Psoas muscle (tissue), 8 donors: Measurements from ENCODE around the gene ELK4. TPM values are rescaled to one million over a fixed set of nuclear protein-coding genes. Genes with fewer than 3 reads are reported as not detected.
"Not testable (repeated sequence)": the region's sequence is repeated elsewhere in the genome, so short reads cannot be mapped to it uniquely, and the experiment has no call there.

Experiments used
- ATAC-seq, 4 donors: fragments of 200-7000 bp; cut with Tn5 transposase; one replicate each; pipeline ENCODE4 v1.9.1; 2020; ENCODE audit warnings: moderate library complexity in 3 of 4, mild to moderate bottlenecking in 2 of 4
- DNase-seq, 2 donors: peaks; one replicate each; pipeline ENCODE4 v3.0.0-alpha.2; 2020
- H3K27ac ChIP-seq: fragments of 200-600 bp; one replicate; pipeline ENCODE4 v1.8.0; 2022
- H3K27me3 ChIP-seq, 3 donors: fragments of 200-600 bp in 1 of 3; one replicate each; pipeline versions ENCODE4 v1.6.1 to v1.8.0; 2013 to 2022; ENCODE audit warnings: low read length in 2 of 3, mild to moderate bottlenecking in 2 of 3, moderate library complexity in 1 of 3; ENCODE audit not compliant: insufficient read depth in 3 of 3
- H3K36me3 ChIP-seq, 2 donors: fragments of 200-600 bp in 1 of 2; one replicate each; pipeline versions ENCODE4 v1.6.1 to v1.8.0; 2013 to 2022; ENCODE audit warnings: low read depth in 1 of 2, mild to moderate bottlenecking in 1 of 2, moderate library complexity in 1 of 2; ENCODE audit not compliant: insufficient read depth in 1 of 2
- H3K4me1 ChIP-seq: fragments of 200-600 bp; one replicate; pipeline ENCODE4 v1.8.0; 2022
- H3K4me3 ChIP-seq: fragments of 200-600 bp; one replicate; pipeline ENCODE4 v1.8.0; 2022; ENCODE audit warnings: mild to moderate bottlenecking
- H3K9me3 ChIP-seq: fragments of 200-600 bp; one replicate; pipeline ENCODE4 v1.8.0; 2022
- CTCF ChIP-seq: fragments of 200-600 bp; IDR thresholded peaks from one replicate; pipeline ENCODE4 v1.8.0; 2022; ENCODE audit warnings: antibody characterized with exemption
- WGBS, 3 donors: extraction: QIAGEN DNeasy Blood & Tissue Kit; methylation state at CpG; one replicate each; pipeline versions ENCODE4 v1.1.6 to v1.1.7; 2013; 5-methylcytosine and 5-hydroxymethylcytosine counted together
- intact Hi-C, 2 donors: fragments of 100-400 bp; cut with DNase I; formaldehyde crosslinking; loops; one replicate each; pipeline versions ENCODE4 v1.11.0 to v1.14.2; 2022
- polyA plus RNA-seq, 3 donors: library from polyadenylated mRNA; stranded (reverse); fragments of 200-250 nt; gene quantifications; one replicate each; pipeline ENCODE4 v1.2.3, GENCODE V29; 2013
- total RNA-seq, 4 donors: library from RNA; stranded (reverse); fragmentation: NEBNext Ultra II Directional in 2 of 4; extraction: Animal tissue kit (Norgen Biotek cat#: 25700) in 2 of 4; gene quantifications; one replicate each; pipeline versions ENCODE4 v1.2.1 to v1.2.4, GENCODE V29; 2021 to 2023
- donor health status: healthy with polysubstance abuse.
- donor health status: DM: no; HTN: no; CAD: no; lungs with moderate emphysema.
- donor health status: Bipolar disorder and iron deficiency.
- donor health status: healthy.
- donor health status: DM: yes; HTN: yes; CAD: no.
- donor health status: DM: no; HTN: no; CAD: no.
- donor health status: DM: no; HTN: no; CAD: no.
- donor health status: DM: yes; HTN: yes; CAD: no.

The ELK4 gene
- total and polyA plus RNA-seq, 7 donors, result 5.5 to 67.8 (median 34.4) TPM

- Histone ChIP-seq H3K9me3 (no peaks in the 10 kb centered on the region), H3K27ac (no peak overlapping the region), H3K4me3 (no peak overlapping the region), H3K36me3 (no peaks in the 10 kb centered on the region), H3K27me3 (no peaks in the 10 kb centered on the region), H3K4me1 (peaks cover 8% of the 10 kb centered on the region)
- no peak for TF ChIP-seq CTCF
- ATAC-seq (no peak), DNase-seq (no peak)
- WGBS, 3 donors, result 61 to 71% (median 65%) methylated on average over 1 of the region's 1 CpG
- intact Hi-C loops, result no loop called here
Observed at GRCh38 chr1:205639567-205639966, 7.8 kb upstream of the ELK4 start.

GRCh38 chr1:205637854-205638468, 6.2 kb upstream of the ELK4 start:
- no peak for DNase-seq
- H3K27me3 ChIP-seq, result no peaks in the 10 kb centered on the region
- peaks cover 19% of the 10 kb centered on the region for H3K4me1 ChIP-seq
- no peaks in the 10 kb centered on the region for H3K9me3 ChIP-seq
- H3K4me3 ChIP-seq, result no peak overlapping the region
- intact Hi-C loops, result no loop called here
- ATAC-seq, result no peak
- H3K36me3 ChIP-seq, result no peaks in the 10 kb centered on the region
- 92 to 94% (median 93%) methylated on average over 9 of the region's 9 CpGs for WGBS, 3 donors
- H3K27ac ChIP-seq, result no peak overlapping the region
- TF ChIP-seq CTCF, result no peak

GRCh38 chr1:205636732-205637131, 4.9 kb upstream of the ELK4 start:
- no peak for TF ChIP-seq CTCF
- Histone ChIP-seq H3K36me3 (no peaks in the 10 kb centered on the region), H3K4me1 (peaks cover 25% of the 10 kb centered on the region), H3K9me3 (no peaks in the 10 kb centered on the region), H3K27me3 (no peaks in the 10 kb centered on the region), H3K4me3 (no peak overlapping the region), H3K27ac (no peak overlapping the region)
- no peak for ATAC-seq
- intact Hi-C loops, result no loop called here
- no peak for DNase-seq
- WGBS, 3 donors, result 11 to 14% (median 13%) methylated on average over 4 of the region's 4 CpGs

GRCh38 chr1:205636138-205636530, 4.3 kb upstream of the ELK4 start:
- H3K27ac ChIP-seq, intact Hi-C loops, DNase-seq, ATAC-seq, H3K9me3 ChIP-seq, H3K4me3 ChIP-seq, H3K36me3 ChIP-seq, H3K27me3 ChIP-seq: not testable (repeated sequence)
- H3K4me1 ChIP-seq, result peaks cover 25% of the 10 kb centered on the region
- WGBS, 3 donors, result 77 to 83% (median 79%) methylated on average over 7 of the region's 7 CpGs

- TF ChIP-seq CTCF, result no peak
- H3K4me1 ChIP-seq, result peaks cover 45% of the 10 kb centered on the region
- ATAC-seq, result peak in 2 of 4 donors; percentile 50 to 55
- H3K27ac ChIP-seq, result peak overlapping the region; percentile 98
- H3K4me3 ChIP-seq, result peak overlapping the region; percentile 80
- no peaks in the 10 kb centered on the region for H3K9me3 ChIP-seq
- 38 to 53% (median 44%) methylated on average over 6 of the region's 6 CpGs for WGBS, 3 donors
- DNase-seq, result no peak
- H3K36me3 ChIP-seq, result no peaks in the 10 kb centered on the region
- no peaks in the 10 kb centered on the region for H3K27me3 ChIP-seq
- intact Hi-C loops, result loop anchor here (5.0 kb wide), 1 partner anchor 41 kb away; no protein-coding TSS in a partner anchor
Observed at GRCh38 chr1:205633421-205633976, 1.7 kb upstream of the ELK4 start.
